Effector CD4-positive, alpha-beta T cell (primary cell): ENCODE measurements around the gene METTL27.
"Not testable (repeated sequence)": the region's sequence is repeated elsewhere in the genome, so short reads cannot be mapped to it uniquely, and the experiment has no call there.

Experiments used
- DNase-seq: peaks from one replicate; pipeline ENCODE4 v3.0.0-alpha.2; 2020

METTL27 gene

DNA sequence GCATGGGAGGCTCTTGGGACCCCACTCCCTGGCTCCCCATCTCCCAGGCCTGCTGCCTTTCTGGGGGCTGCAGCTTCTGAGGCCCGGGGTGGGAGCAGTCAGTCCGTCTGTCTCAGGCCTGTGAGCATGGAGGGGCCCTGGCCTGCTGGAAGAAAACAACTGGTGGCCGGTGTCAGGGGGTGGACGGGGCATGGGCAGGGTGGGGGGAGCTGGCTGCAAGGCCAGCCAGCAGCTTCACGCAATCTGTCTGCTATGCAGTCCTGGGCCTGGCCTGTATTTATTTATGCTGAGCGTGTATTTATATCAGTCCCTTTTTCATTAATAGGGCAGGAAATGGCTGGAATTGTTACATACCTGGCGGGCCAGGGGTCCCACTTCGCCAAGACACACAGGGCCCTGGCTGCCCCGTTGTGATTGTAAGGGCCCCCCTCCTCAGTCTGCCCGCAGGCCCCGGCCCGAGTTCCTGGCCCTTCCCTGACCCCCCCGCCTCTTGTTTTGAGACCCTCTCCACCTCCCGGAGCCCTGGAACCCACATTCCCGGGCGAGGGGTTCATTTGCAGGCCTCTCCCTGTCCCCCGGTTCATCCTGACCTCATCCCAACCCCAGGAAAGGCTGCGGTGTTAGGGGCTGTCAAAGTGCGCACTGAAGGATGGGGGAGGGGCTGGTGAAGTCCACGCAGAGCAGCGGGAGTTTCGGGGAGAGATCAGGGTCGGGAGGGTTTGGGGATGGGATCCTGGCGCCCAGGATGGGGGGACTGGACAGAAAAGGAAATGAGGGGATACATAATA, 26.9 kb upstream of the METTL27 start:
- DNase-seq, result no peak

- DNase-seq, result no peak
Observed at GRCh38 chr7:73866446-73866767, 24.1 kb upstream of the METTL27 start.

- no peak for DNase-seq
Observed at GRCh38 chr7:73865738-73866445, 23.6 kb upstream of the METTL27 start.

- no peak for DNase-seq
Observed at GRCh38 chr7:73864981-73865711, 22.8 kb upstream of the METTL27 start.

- DNase-seq, result no peak
Observed at GRCh38 chr7:73861305-73861704, 19.0 kb upstream of the METTL27 start.

- DNase-seq, result no peak
Observed at GRCh38 chr7:73860859-73861258, 18.5 kb upstream of the METTL27 start, which contains the start of gene TMEM270. Gene TMEM270, plus strand, starts transcription at chr7:73861159. Its CDS starts 36 bp downstream, at chr7:73861195.

GRCh38 chr7:73858807-73859206, 16.5 kb upstream of the METTL27 start:
- no peak for DNase-seq

GRCh38 chr7:73856941-73857340, 14.6 kb upstream of the METTL27 start:
- no peak for DNase-seq

GRCh38 chr7:73852500-73852899, 10.2 kb upstream of the METTL27 start:
- no peak for DNase-seq

- no peak for DNase-seq
Observed at GRCh38 chr7:73851410-73852338, 9.4 kb upstream of the METTL27 start.

- DNase-seq, result no peak
Observed at GRCh38 chr7:73850781-73851207, 8.5 kb upstream of the METTL27 start.

GRCh38 chr7:73847941-73848723, 5.8 kb upstream of the METTL27 start:
- DNase-seq, result no peak

GRCh38 chr7:73845701-73846195, 3.4 kb upstream of the METTL27 start:
- not testable (repeated sequence) for DNase-seq

DNA sequence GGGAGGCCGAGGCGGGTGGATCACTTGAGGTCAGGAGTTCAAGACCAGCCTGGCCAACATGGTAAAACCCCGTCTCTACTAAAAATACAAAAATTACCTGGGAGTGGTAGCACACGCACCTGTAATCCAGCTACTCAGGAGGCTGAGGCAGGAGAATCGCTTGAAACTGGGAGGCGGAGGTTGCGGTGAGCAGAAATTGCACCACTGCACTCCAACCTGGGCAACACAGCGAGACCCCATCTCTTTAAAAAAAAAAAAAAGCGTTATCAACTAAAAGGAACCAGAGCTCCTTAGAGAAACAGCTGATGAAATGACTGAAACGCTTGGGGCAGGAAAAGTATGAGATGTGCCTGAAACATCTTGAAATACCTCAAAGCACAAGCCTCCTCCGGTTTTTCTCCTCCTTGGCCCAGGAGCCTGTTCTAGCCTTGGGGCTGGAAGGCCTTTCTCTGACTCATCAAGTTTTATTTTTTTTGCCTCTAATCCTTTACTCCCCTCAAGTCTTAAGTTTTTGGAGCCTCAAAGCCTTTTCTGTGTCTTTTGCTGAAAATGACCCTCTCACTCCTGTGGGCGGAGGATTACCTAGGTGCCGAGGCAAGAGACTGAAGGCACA, 2.6 kb upstream of the METTL27 start:
- no peak for DNase-seq

GRCh38 chr7:73844131-73844547, 1.8 kb upstream of the METTL27 start:
- no peak for DNase-seq

DNA sequence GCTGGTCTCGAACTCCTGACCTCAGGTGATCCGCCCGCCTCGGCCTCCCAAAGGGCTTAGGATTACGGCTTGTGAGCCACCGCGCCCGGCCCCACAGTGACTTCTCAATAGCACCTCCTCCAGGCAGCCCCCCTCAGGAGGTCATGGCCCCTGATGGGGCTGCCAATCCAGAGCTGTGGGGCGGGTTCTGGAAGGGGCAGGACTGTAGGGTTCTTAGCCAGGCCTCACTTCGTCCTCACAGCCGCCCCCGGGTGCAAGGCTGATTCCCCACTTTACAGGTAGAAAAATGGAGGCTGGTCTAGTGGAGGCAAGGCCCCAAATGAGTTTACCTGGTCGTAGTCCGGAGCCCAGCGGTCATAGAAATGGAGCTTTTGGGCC, 638 bp downstream of the METTL27 start:
- no peak for DNase-seq

DNA sequence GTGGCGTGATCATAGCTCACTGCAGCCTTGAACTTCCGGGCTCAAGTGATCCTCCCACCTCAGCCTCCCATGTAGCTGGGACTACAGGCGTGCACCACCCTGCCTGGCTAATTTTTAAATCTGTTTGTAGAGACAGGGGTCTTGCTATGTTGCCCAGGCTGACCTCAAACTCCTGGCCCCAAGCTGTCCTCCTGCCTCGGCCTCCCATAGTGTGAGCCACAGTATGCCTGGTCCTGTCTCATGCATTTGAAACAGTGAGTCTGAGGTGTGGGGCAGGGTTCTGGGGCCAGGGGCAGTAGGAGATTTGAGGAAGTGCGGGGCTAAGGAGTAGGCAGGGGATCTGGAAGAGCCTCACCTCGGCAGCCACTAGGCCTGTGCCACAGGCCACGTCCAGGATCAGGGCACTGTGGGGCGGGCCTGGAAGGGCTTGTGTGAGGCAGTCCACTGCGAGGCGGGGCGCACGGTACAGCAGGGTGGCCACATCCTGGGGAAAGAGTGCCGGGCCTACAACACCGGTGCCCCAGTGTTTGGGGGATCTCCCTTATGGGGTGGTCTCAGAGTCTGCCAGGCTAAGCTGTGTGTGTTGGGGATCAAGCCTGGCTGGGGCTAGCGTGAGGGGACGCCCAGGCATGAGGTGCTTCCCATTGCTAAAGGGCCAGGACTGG, 1.5 kb downstream of the METTL27 start:
- no peak for DNase-seq

DNA sequence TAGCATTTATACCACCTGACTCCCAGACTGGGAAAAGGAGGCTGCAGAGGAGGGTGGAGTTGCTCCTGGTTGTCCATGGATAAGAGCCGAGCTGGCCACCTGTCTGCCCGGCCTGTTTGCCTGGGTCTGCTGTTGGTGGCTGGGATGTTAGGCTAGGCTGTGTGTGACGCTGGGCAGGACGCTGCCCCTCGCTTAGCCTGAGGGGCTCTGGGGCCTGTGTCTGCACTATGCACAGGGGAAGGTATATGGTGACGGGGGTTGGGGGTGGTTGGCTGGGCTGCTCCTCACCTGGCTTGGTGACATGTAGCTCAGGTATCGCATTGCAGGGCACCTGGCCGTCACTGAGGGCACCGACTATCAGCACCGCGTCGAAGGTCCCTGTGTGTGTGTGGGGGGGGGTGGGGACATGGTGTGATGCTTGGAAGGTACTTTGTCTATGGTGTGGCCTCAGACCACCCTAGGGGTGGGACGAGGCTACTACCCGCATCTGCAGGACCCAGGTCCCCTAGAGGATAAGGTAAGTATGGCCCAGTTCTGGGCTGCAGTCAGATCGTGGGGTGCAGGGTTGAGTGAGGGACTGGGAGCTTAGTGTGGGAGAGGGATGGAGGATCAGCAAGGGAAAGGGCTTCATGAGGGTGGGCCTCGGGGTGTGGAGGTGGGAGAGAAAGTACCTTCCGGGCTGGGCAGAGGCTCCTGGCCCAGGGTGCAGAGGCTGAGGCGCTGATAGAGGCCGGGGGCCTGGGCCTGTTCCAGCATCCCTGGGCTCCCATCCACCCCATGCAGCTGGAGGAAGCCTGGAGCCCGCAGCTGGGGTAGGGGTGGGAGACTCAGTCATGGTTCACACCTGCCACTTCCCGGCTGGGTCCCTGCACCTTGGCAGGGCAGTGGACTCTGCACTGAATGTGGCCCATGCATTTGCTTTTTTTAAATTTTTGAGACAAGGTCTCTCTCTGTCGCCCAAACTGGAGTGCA, 2.3 kb downstream of the METTL27 start:
- no peak for DNase-seq

GRCh38 chr7:73839290-73839689, 3.0 kb downstream of the METTL27 start:
- no peak for DNase-seq
